ENCODE measurements around the gene POLD1.
"Not testable (repeated sequence)": the region's sequence is repeated elsewhere in the genome, so short reads cannot be mapped to it uniquely, and the experiment has no call there.

Gene POLD1

GRCh38 chr19:50387868-50388245 lies 3.7 kb downstream of the POLD1 start:
- no peaks in the 10 kb centered on the region for H4K20me1 ChIP-seq (ENCODE audit: low read depth, low read length)
- H3K9ac ChIP-seq (ENCODE audit: low read length), result no peak overlapping the region

GRCh38 chr19:50390295-50390694 lies 6.1 kb downstream of the POLD1 start:
- not testable (repeated sequence) for H3K27ac ChIP-seq (ENCODE audit: low read depth, low read length); H3K36me3 ChIP-seq (ENCODE audit: low read length); H3K9me2 ChIP-seq (replicated peaks; ENCODE audit: insufficient read depth, low read length); H4K20me1 ChIP-seq (ENCODE audit: low read depth, low read length); H3K27me3 ChIP-seq (ENCODE audit: low read length); H2AFZ ChIP-seq (ENCODE audit: low read depth, low read length, severe bottlenecking); H3K4me2 ChIP-seq (ENCODE audit: low read depth, low read length, poor library complexity, severe bottlenecking); H3K4me3 ChIP-seq (ENCODE audit: insufficient read depth, low read length, poor library complexity, severe bottlenecking); H3K9me3 ChIP-seq (ENCODE audit: insufficient read depth, low read length); H3F3A ChIP-seq (ENCODE audit: insufficient read depth); H3K9ac ChIP-seq (ENCODE audit: low read length)
- peaks cover 81% of the 10 kb centered on the region for H3K79me2 ChIP-seq (ENCODE audit: insufficient read depth, low read length)

More at GRCh38 chr19:50387868-50388245, 3.7 kb downstream of the POLD1 start:
- Histone ChIP-seq H2AFZ (ENCODE audit: low read depth, low read length, severe bottlenecking) (no peak overlapping the region), H3K4me3 (ENCODE audit: insufficient read depth, low read length, poor library complexity, severe bottlenecking) (no peak overlapping the region), H3K9me3 (ENCODE audit: insufficient read depth, low read length) (no peaks in the 10 kb centered on the region), H3K36me3 (ENCODE audit: low read length) (peaks cover 6% of the 10 kb centered on the region; the same call in 1 of the 2 replicates), H3K9me2 (replicated peaks; ENCODE audit: insufficient read depth, low read length) (no peaks in the 10 kb centered on the region), H3K79me2 (ENCODE audit: insufficient read depth, low read length) (peaks cover 71% of the 10 kb centered on the region), H3K4me2 (ENCODE audit: low read depth, low read length, poor library complexity, severe bottlenecking) (no peak overlapping the region), H3F3A (ENCODE audit: insufficient read depth) (peaks cover 13% of the 10 kb centered on the region; the same call in 1 of the 2 replicates), H3K27ac (ENCODE audit: low read depth, low read length) (no peak overlapping the region), H3K27me3 (ENCODE audit: low read length) (no peaks in the 10 kb centered on the region)
- TF ChIP-seq EZH2phosphoT487 (conservative IDR thresholded peaks at IDR 0.05; ENCODE audit: low read length), result no peak
- TF ChIP-seq, protein P1, sequence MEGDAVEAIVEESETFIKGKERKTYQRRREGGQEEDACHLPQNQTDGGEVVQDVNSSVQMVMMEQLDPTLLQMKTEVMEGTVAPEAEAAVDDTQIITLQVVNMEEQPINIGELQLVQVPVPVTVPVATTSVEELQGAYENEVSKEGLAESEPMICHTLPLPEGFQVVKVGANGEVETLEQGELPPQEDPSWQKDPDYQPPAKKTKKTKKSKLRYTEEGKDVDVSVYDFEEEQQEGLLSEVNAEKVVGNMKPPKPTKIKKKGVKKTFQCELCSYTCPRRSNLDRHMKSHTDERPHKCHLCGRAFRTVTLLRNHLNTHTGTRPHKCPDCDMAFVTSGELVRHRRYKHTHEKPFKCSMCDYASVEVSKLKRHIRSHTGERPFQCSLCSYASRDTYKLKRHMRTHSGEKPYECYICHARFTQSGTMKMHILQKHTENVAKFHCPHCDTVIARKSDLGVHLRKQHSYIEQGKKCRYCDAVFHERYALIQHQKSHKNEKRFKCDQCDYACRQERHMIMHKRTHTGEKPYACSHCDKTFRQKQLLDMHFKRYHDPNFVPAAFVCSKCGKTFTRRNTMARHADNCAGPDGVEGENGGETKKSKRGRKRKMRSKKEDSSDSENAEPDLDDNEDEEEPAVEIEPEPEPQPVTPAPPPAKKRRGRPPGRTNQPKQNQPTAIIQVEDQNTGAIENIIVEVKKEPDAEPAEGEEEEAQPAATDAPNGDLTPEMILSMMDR (IDR thresholded peaks at IDR 0.05; ENCODE audit: insufficient read depth, low read length, poor library complexity, severe bottlenecking), result no peak

GRCh38 chr19:50390952-50391351 lies 6.8 kb downstream of the POLD1 start:
- H3K9ac ChIP-seq (ENCODE audit: low read length); H3K9me2 ChIP-seq (replicated peaks; ENCODE audit: insufficient read depth, low read length); H3K9me3 ChIP-seq (ENCODE audit: insufficient read depth, low read length); H3K27me3 ChIP-seq (ENCODE audit: low read length); H4K20me1 ChIP-seq (ENCODE audit: low read depth, low read length); H3K36me3 ChIP-seq (ENCODE audit: low read length); H3K4me3 ChIP-seq (ENCODE audit: insufficient read depth, low read length, poor library complexity, severe bottlenecking); H3K27ac ChIP-seq (ENCODE audit: low read depth, low read length); H3F3A ChIP-seq (ENCODE audit: insufficient read depth); H3K4me2 ChIP-seq (ENCODE audit: low read depth, low read length, poor library complexity, severe bottlenecking); H2AFZ ChIP-seq (ENCODE audit: low read depth, low read length, severe bottlenecking): not testable (repeated sequence)
- peaks cover 81% of the 10 kb centered on the region for H3K79me2 ChIP-seq (ENCODE audit: insufficient read depth, low read length)

GRCh38 chr19:50392759-50393158 lies 8.6 kb downstream of the POLD1 start:
- H3K4me3 ChIP-seq (ENCODE audit: insufficient read depth, low read length, poor library complexity, severe bottlenecking), result no peak overlapping the region
- no peak for TF ChIP-seq EZH2phosphoT487 (conservative IDR thresholded peaks at IDR 0.05; ENCODE audit: low read length)
- TF ChIP-seq, protein P1 (IDR thresholded peaks at IDR 0.05; ENCODE audit: insufficient read depth, low read length, poor library complexity, severe bottlenecking), result no peak
- peaks cover 4% of the 10 kb centered on the region; the same call in 1 of the 2 replicates for H3K36me3 ChIP-seq (ENCODE audit: low read length)
- H3K9me2 ChIP-seq (replicated peaks; ENCODE audit: insufficient read depth, low read length), result no peaks in the 10 kb centered on the region
- no peaks in the 10 kb centered on the region for H3K9me3 ChIP-seq (ENCODE audit: insufficient read depth, low read length)
- no peak overlapping the region for H3K27ac ChIP-seq (ENCODE audit: low read depth, low read length)
- H3F3A ChIP-seq (ENCODE audit: insufficient read depth), result peaks cover 5% of the 10 kb centered on the region; the same call in 1 of the 2 replicates
- no peaks in the 10 kb centered on the region for H3K27me3 ChIP-seq (ENCODE audit: low read length)
- H3K4me2 ChIP-seq (ENCODE audit: low read depth, low read length, poor library complexity, severe bottlenecking), result no peak overlapping the region
- no peak overlapping the region for H2AFZ ChIP-seq (ENCODE audit: low read depth, low read length, severe bottlenecking)
- H4K20me1 ChIP-seq (ENCODE audit: low read depth, low read length), result no peaks in the 10 kb centered on the region
- no peak overlapping the region for H3K9ac ChIP-seq (ENCODE audit: low read length)
- peaks cover 70% of the 10 kb centered on the region for H3K79me2 ChIP-seq (ENCODE audit: insufficient read depth, low read length)
